Prostate gland (tissue), 2 donors: ENCODE measurements around the gene TUBAL3. TPM values are rescaled to one million over a fixed set of nuclear protein-coding genes. Genes with fewer than 3 reads are reported as not detected.

Experiments used
- DNase-seq: peaks from one replicate; pipeline ENCODE4 v3.0.0-alpha.2; 2019; ENCODE audit warnings: low spot score
- H3K27ac ChIP-seq, 2 donors: fragments of 200-600 bp; sonication (generic); 2 replicates each; pipeline ENCODE4 v1.5.1; 2017 to 2019
- H3K27me3 ChIP-seq: fragments of 200-600 bp; sonication (generic); replicated peaks from 2 replicates; pipeline ENCODE4 v1.5.1; 2019; ENCODE audit not compliant: insufficient read depth
- H3K36me3 ChIP-seq, 2 donors: fragments of 200-600 bp; sonication (generic); 1 replicate in 1 of 2; 2 replicates in 1 of 2; pipeline versions ENCODE4 v1.5.1 to v1.8.1; 2017 to 2019
- H3K4me1 ChIP-seq: fragments of 200-600 bp; sonication (generic); replicated peaks from 2 replicates; pipeline ENCODE4 v1.5.1; 2019
- H3K4me3 ChIP-seq, 2 donors: fragments of 200-600 bp; sonication (generic); 2 replicates each; pipeline ENCODE4 v1.5.1; 2017 to 2019
- H3K9me3 ChIP-seq: fragments of 200-600 bp; sonication (generic); 2 replicates; pipeline ENCODE4 v1.5.1; 2017
- CTCF ChIP-seq, 4 experiments: fragments of 200-600 bp in 2 of 4; fragments of 450-650 bp in 2 of 4; sonication (generic) in 2 of 4; IDR thresholded peaks; 1 replicate in 3 of 4; 2 replicates in 1 of 4; pipeline ENCODE4 v1.5.1; 2016 to 2019; ENCODE audit warnings: antibody characterized with exemption in 4 of 4, mild to moderate bottlenecking in 2 of 4, moderate library complexity in 2 of 4
- POLR2A ChIP-seq: fragments of 450-650 bp; IDR thresholded peaks from one replicate; pipeline ENCODE4 v1.6.1; 2016; ENCODE audit warnings: antibody characterized with exemption, mild to moderate bottlenecking
- POLR2AphosphoS5 ChIP-seq: sonication (generic); formaldehyde crosslinking; IDR thresholded peaks from one replicate; pipeline ENCODE4 v1.6.1; 2017; ENCODE audit warnings: antibody characterized with exemption
- WGBS: methylation state at CpG from one replicate; pipeline ENCODE4 v1.1.5; 2018; 5-methylcytosine and 5-hydroxymethylcytosine counted together
- intact Hi-C: fragments of 100-400 bp; cut with DNase I; formaldehyde crosslinking; loops from one replicate; pipeline ENCODE4 v1.14.2; 2022
- total RNA-seq, 2 donors: library from RNA; depleted of rRNA; stranded (reverse); fragments of >200 nt; gene quantifications; one replicate each; pipeline ENCODE4 v1.1.0, GENCODE V29; 2016

TUBAL3 gene
- total RNA-seq, 2 donors from 2014 or later = 1.1 TPM; not detected in 1

- Histone ChIP-seq H3K4me3 (no peak overlapping the region), H3K27ac (no peak overlapping the region), H3K27me3 (no peaks in the 10 kb centered on the region), H3K36me3 (no peaks in the 10 kb centered on the region), H3K4me1 (no peaks in the 10 kb centered on the region), H3K9me3 (no peaks in the 10 kb centered on the region)
- intact Hi-C loops = no loop called here
- TF ChIP-seq CTCF (IDR thresholded peaks at IDR 0.05) = no peak
- no peak for DNase-seq
- 64% methylated on average over 16 of the region's 16 CpGs for WGBS
These were observed 35.1 kb downstream of the TUBAL3 start for GRCh38 chr10:5369362-5370158.

- H3K36me3 ChIP-seq = no peaks in the 10 kb centered on the region
- intact Hi-C loops = no loop called here
- WGBS = 24% methylated on average over 5 of the region's 5 CpGs
- no peaks in the 10 kb centered on the region for H3K27me3 ChIP-seq
- no peak for DNase-seq
- no peak overlapping the region for H3K27ac ChIP-seq
- TF ChIP-seq POLR2AphosphoS5 (no peak), POLR2A (no peak), CTCF (IDR thresholded peaks at IDR 0.05) (no peak)
- no peaks in the 10 kb centered on the region for H3K9me3 ChIP-seq
- no peaks in the 10 kb centered on the region for H3K4me1 ChIP-seq
- H3K4me3 ChIP-seq = no peak overlapping the region
These were observed 38.7 kb downstream of the TUBAL3 start for GRCh38 chr10:5365928-5366327.

- TF ChIP-seq POLR2AphosphoS5 = no peak
- TF ChIP-seq CTCF (IDR thresholded peaks at IDR 0.05) = no peak
- TF ChIP-seq POLR2A = no peak
- Histone ChIP-seq H3K4me3 (no peak within 1 kb of the TSS), H3K27ac (no peak within 1 kb of the TSS), H3K27me3 (no peaks in the 10 kb centered on the region), H3K9me3 (no peaks in the 10 kb centered on the region), H3K36me3 (no peaks in the 10 kb centered on the region), H3K4me1 (no peaks in the 10 kb centered on the region)
- intact Hi-C loops = no loop called here
- 32% methylated on average over 21 of the region's 21 CpGs for WGBS
- DNase-seq = no peak
These were observed 39.7 kb downstream of the TUBAL3 start, which contains the start of gene UCN3 for GRCh38 chr10:5364890-5365338. Gene UCN3 (plus strand): TSS chr10:5364966. CDS start chr10:5373721, 8,755 bp downstream.

- Histone ChIP-seq H3K36me3 (no peaks in the 10 kb centered on the region), H3K9me3 (no peaks in the 10 kb centered on the region), H3K4me3 (no peak overlapping the region), H3K27ac (no peak overlapping the region), H3K27me3 (no peaks in the 10 kb centered on the region), H3K4me1 (no peaks in the 10 kb centered on the region)
- intact Hi-C loops = no loop called here
- TF ChIP-seq CTCF (IDR thresholded peaks at IDR 0.05) (no peak), POLR2AphosphoS5 (no peak), POLR2A (no peak)
- DNase-seq = no peak
- WGBS = 45% methylated on average over 11 of the region's 11 CpGs
These were observed 40.3 kb downstream of the TUBAL3 start for GRCh38 chr10:5364374-5364773.

GRCh38 chr10:5362873-5363272, 41.8 kb downstream of the TUBAL3 start:
- Histone ChIP-seq H3K9me3 (no peaks in the 10 kb centered on the region), H3K27ac (no peak overlapping the region), H3K4me3 (no peak overlapping the region), H3K27me3 (no peaks in the 10 kb centered on the region), H3K36me3 (no peaks in the 10 kb centered on the region), H3K4me1 (no peaks in the 10 kb centered on the region)
- no peak for DNase-seq
- intact Hi-C loops = no loop called here
- no peak for TF ChIP-seq POLR2A
- TF ChIP-seq CTCF (IDR thresholded peaks at IDR 0.05) = no peak
- TF ChIP-seq POLR2AphosphoS5 = no peak
